Measurements from ENCODE around the gene RMRP.

- TF ChIP-seq POLR2AphosphoS5 (IDR thresholded peaks at IDR 0.05; ENCODE audit: low read depth) (no peak), GABPA (IDR thresholded peaks at IDR 0.05; ENCODE audit: low read depth) (no peak), SPI1 (IDR thresholded peaks at IDR 0.05; ENCODE audit: borderline replicate concordance, low read depth) (no peak)
- TF ChIP-seq, protein P1, sequence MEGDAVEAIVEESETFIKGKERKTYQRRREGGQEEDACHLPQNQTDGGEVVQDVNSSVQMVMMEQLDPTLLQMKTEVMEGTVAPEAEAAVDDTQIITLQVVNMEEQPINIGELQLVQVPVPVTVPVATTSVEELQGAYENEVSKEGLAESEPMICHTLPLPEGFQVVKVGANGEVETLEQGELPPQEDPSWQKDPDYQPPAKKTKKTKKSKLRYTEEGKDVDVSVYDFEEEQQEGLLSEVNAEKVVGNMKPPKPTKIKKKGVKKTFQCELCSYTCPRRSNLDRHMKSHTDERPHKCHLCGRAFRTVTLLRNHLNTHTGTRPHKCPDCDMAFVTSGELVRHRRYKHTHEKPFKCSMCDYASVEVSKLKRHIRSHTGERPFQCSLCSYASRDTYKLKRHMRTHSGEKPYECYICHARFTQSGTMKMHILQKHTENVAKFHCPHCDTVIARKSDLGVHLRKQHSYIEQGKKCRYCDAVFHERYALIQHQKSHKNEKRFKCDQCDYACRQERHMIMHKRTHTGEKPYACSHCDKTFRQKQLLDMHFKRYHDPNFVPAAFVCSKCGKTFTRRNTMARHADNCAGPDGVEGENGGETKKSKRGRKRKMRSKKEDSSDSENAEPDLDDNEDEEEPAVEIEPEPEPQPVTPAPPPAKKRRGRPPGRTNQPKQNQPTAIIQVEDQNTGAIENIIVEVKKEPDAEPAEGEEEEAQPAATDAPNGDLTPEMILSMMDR (IDR thresholded peaks at IDR 0.05; ENCODE audit: insufficient read depth, low read length) = no peak
- TF ChIP-seq, protein P2, sequence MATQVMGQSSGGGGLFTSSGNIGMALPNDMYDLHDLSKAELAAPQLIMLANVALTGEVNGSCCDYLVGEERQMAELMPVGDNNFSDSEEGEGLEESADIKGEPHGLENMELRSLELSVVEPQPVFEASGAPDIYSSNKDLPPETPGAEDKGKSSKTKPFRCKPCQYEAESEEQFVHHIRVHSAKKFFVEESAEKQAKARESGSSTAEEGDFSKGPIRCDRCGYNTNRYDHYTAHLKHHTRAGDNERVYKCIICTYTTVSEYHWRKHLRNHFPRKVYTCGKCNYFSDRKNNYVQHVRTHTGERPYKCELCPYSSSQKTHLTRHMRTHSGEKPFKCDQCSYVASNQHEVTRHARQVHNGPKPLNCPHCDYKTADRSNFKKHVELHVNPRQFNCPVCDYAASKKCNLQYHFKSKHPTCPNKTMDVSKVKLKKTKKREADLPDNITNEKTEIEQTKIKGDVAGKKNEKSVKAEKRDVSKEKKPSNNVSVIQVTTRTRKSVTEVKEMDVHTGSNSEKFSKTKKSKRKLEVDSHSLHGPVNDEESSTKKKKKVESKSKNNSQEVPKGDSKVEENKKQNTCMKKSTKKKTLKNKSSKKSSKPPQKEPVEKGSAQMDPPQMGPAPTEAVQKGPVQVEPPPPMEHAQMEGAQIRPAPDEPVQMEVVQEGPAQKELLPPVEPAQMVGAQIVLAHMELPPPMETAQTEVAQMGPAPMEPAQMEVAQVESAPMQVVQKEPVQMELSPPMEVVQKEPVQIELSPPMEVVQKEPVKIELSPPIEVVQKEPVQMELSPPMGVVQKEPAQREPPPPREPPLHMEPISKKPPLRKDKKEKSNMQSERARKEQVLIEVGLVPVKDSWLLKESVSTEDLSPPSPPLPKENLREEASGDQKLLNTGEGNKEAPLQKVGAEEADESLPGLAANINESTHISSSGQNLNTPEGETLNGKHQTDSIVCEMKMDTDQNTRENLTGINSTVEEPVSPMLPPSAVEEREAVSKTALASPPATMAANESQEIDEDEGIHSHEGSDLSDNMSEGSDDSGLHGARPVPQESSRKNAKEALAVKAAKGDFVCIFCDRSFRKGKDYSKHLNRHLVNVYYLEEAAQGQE (IDR thresholded peaks at IDR 0.05; ENCODE audit: insufficient replicate concordance, low read depth) = no peak
Observed at GRCh38 chr9:35652829-35653209, 5.0 kb downstream of the RMRP start.

Data from HL-60 (cell line).